ENCODE data around the gene PHC2. TPM values are rescaled to one million over a fixed set of nuclear protein-coding genes. Genes with fewer than 3 reads are reported as not detected.

Gene PHC2
- total and polyA plus RNA-seq, 11 donors, result 79.7 to 194 (median 99.4) TPM

DNA sequence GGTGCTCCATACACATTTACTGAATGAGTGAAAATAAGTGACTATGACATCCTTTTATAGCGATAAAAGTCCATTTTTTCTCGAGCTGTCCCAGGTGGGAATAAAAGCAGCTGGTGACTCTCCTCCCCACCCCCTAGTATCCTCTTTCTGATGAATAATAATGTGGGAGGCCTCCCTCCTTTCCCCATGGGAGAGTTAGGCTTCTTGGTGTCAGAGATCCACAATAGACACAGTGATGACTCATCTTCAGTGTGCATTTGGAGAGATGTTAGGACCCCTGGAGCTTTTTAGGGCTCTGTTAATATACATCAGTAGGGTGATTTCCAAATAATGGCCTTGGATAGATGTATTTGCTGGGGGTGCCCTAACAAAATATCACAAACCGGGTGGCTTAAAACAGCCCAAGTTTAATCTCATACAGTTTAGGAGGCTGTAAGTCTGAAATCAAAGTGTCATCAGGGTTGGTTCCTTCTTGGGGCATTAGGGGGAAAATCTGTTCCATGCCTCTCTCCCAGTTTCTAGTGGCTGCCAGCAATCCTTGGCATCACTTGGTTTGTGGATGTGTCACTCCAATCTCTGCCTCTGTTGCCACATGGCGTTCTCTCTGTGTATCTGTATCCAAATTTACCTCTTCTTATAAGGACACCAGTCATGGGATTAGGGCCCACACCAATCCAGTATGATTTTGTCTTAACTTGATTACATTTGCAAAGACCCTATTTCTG lies 4.4 kb upstream of the PHC2 start:
- Histone ChIP-seq H3K27ac (peak overlapping the region in 8 of 12 donors; percentile 2 to 63 (median 41)), H3K9me3 (no peaks in the 10 kb centered on the region), H3K4me1 (peaks cover 0 to 47% (median 20%) of the 10 kb centered on the region in 12 donors), H3K27me3 (no peaks in the 10 kb centered on the region), H3K4me3 (no peak overlapping the region), H3K36me3 (no peaks in the 10 kb centered on the region)
- WGBS, 4 donors, result 51 to 67% (median 59%) methylated on average over 4 of the region's 4 CpGs
- no peak for DNase-seq
- ATAC-seq, result peak in 3 of 4 donors; percentile 8 to 49 (median 25)
- no peak for TF ChIP-seq POLR2A (IDR thresholded peaks at IDR 0.05)
- TF ChIP-seq, protein P1, sequence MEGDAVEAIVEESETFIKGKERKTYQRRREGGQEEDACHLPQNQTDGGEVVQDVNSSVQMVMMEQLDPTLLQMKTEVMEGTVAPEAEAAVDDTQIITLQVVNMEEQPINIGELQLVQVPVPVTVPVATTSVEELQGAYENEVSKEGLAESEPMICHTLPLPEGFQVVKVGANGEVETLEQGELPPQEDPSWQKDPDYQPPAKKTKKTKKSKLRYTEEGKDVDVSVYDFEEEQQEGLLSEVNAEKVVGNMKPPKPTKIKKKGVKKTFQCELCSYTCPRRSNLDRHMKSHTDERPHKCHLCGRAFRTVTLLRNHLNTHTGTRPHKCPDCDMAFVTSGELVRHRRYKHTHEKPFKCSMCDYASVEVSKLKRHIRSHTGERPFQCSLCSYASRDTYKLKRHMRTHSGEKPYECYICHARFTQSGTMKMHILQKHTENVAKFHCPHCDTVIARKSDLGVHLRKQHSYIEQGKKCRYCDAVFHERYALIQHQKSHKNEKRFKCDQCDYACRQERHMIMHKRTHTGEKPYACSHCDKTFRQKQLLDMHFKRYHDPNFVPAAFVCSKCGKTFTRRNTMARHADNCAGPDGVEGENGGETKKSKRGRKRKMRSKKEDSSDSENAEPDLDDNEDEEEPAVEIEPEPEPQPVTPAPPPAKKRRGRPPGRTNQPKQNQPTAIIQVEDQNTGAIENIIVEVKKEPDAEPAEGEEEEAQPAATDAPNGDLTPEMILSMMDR (IDR thresholded peaks at IDR 0.05), result peak in 1 of 12 donors; percentile 4
- intact Hi-C loops (cut with DNase I), result no loop called here

DNA sequence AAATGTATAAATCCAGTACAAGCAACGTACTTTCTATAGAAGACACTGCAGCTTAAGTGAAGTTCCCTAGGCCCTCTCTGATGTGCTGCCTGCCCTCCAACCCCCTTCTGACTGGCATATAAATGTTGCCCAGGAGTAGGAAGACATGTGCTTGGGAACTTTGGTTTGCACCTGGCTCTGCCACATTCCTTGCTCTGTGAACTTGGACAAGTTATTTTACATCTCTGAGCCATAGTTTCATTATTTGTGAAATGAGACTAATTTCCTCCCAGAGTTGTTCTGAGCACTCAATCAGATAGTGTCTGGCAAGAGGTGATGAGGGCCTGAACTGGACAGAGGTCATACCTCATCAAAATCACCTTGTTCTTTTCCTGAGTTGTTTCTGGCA lies 3.5 kb upstream of the PHC2 start:
- intact Hi-C loops (cut with DNase I), result loop anchor here in 2 of 10 donors (5.0 kb wide), 3 partner anchors 38 to 148 kb away; partner anchors contain the start of gene ZSCAN20 (in 1 of the 2)
- no peaks in the 10 kb centered on the region for H3K9me3 ChIP-seq
- DNase-seq (no peak), ATAC-seq (no peak)
- H3K36me3 ChIP-seq, result no peaks in the 10 kb centered on the region
- no peak overlapping the region for H3K4me3 ChIP-seq
- H3K4me1 ChIP-seq, result peaks cover 0 to 53% (median 24%) of the 10 kb centered on the region in 12 donors
- H3K27me3 ChIP-seq, result peaks cover 0 to 2% (median 0%) of the 10 kb centered on the region in 9 donors
- TF ChIP-seq, protein P1 (IDR thresholded peaks at IDR 0.05), result no peak
- no peak for TF ChIP-seq POLR2A (IDR thresholded peaks at IDR 0.05)
- WGBS, 4 donors, result 93 to 100% (median 94%) methylated on average over 1 of the region's 1 CpG
- peak overlapping the region in 5 of 12 donors; percentile 20 to 63 (median 53) for H3K27ac ChIP-seq

DNA sequence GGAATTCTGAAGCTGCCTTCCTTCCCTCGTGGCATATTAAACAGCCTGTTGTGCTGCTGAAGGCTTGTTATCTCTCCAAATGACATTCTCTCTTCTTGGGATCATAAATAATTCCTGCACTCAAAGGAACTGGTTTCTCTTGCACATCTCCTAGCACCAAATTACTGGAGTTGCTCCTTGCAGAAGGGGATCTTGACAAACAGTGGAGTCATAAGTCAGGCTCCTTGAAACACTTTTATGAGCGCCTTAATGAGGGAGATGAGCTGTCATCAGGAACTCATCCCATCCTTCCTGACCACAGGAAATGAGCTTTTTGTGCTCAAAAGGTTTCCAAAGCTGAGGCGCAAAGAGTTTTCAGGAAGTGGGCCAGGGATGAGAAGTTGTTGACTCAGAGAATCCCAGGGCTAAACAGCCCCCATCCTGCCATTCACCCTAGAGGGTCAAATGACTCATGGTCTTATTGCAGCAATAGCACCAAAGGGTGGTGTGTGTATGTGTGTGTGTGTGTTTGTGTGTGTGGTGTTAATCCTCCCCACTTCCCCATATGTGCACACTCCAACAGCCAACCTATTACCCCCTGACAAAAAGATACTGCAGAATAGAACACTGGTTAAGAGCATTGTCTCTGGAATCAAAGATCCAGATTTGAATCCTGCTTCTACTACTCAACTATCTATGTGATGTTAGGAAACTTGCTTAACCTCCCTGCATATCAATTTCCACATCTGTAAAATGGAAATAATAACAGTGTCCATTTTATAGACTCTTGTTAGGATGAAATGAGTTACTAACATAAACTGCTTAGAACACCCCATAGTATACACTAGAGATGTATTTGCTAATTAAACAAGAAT lies 2.8 kb upstream of the PHC2 start:
- no peak for TF ChIP-seq POLR2A (IDR thresholded peaks at IDR 0.05)
- TF ChIP-seq, protein P1 (IDR thresholded peaks at IDR 0.05), result no peak
- Histone ChIP-seq H3K4me3 (no peak overlapping the region), H3K27ac (peak overlapping the region in 9 of 12 donors; percentile 1 to 66 (median 36)), H3K9me3 (no peaks in the 10 kb centered on the region), H3K27me3 (peaks cover 0 to 4% (median 0%) of the 10 kb centered on the region in 9 donors), H3K4me1 (peaks cover 0 to 59% (median 28%) of the 10 kb centered on the region in 12 donors), H3K36me3 (no peaks in the 10 kb centered on the region)
- WGBS, 4 donors, result 38 to 59% (median 47%) methylated on average over 3 of the region's 3 CpGs
- intact Hi-C loops (cut with DNase I), result loop anchor here in 2 of 10 donors (5.0 kb wide), 3 partner anchors 39 to 149 kb away; partner anchors contain the start of gene ZSCAN20 (in 1 of the 2)
- DNase-seq, result peak in 4 of 5 donors; percentile 32 to 62 (median 44)
- peak in 3 of 4 donors; percentile 3 to 26 (median 11) for ATAC-seq

Data from heart left ventricle (tissue), 16 donors.